Measurements from ENCODE around the gene POLR3C. TPM values are rescaled to one million over a fixed set of nuclear protein-coding genes. Genes with fewer than 3 reads are reported as not detected.
A peak's percentile ranks its signal among the peaks of the same experiment; 100 is the strongest.

The POLR3C gene
- total and polyA plus RNA-seq, 2 of the 13 experiments (the other 11 are each of a cell fraction or from before 2014, with no cell fraction given) = 15.5 to 24.3 TPM

DNA sequence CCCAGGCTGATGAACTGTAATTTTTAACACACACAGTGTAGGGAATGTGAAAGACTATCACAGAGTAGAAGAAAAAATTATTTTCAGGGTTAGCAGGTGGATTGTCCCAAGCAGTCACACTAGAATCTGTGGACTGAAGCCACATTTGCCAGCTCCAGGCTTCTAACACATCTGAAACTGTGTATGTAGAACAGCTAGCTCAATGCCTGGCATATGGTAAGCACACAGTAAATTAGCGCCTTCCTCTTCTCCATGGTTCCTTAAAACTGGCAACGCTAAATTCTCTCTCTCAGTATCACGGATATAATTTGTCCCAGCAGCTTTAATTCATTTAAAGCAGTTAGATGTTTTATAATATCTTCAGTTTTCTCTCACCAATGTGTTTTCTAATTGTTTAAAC lies 19.0 kb downstream of the POLR3C start:
- in situ Hi-C loops (cut with HindIII; ENCODE audit: extremely low pct_ligation_motif_present, low pct_unique_long_range_greater_than_20kb) = loop anchor here (10.0 kb wide), 1 partner anchor 172 kb away; no protein-coding TSS in a partner anchor
- BruUV-seq (replicated peaks) = no TSS peak
- FAIRE-seq = no peak

GRCh38 chr1:145845144-145845513 lies 21.1 kb downstream of the POLR3C start:
- H3K36me3 ChIP-seq (replicated peaks in 1 of 2; ENCODE audit: control insufficient read depth in 1 of 2, insufficient read depth in 2 of 2, low read length in 2 of 2) = peaks cover 10 to 26% of the 10 kb centered on the region in 2 experiments
- 11% methylated on average over 4 of the region's 4 CpGs for WGBS (ENCODE audit: low lambda C conversion rate)
- in situ Hi-C loops (cut with HindIII; ENCODE audit: extremely low pct_ligation_motif_present, low pct_unique_long_range_greater_than_20kb) (loop anchor here (10.0 kb wide), 1 partner anchor 170 kb away; no protein-coding TSS in a partner anchor), intact Hi-C loops (cut with micrococcal nuclease; ENCODE audit: unreplicated experiment) (loop anchor here (1.0 kb wide), 1 partner anchor 168 kb away; no protein-coding TSS in a partner anchor)
- H3K27ac ChIP-seq (ENCODE audit: extremely low read length, insufficient read depth, low read length) = no peak overlapping the region
- H2AFZ ChIP-seq (ENCODE audit: low read length) = no peak overlapping the region
- ATAC-seq (peak; percentile 44), FAIRE-seq (no peak), DNase-seq (ENCODE audit: low spot score) (no peak)
- BruUV-seq (replicated peaks) = no TSS peak
- ChIA-PET POLR2A (interaction anchor here (0.8 to 4.5 kb wide), 12 partner anchors 10 to 113 kb away, joined by 3 to 44 read pairs (median 4); partner anchors contain the start of genes LIX1L, PIAS3, POLR3C and RBM8A), CTCF (ENCODE audit: low intra/inter-chr PET ratio, low total read pairs) (interaction anchor here (0.6 to 2.5 kb wide), 2 partner anchors 65 to 168 kb away, joined by 4 to 14 read pairs; partner anchors contain the start of gene ITGA10)
- peak overlapping the region; percentile 55 to 78 (median 66) for H3K4me3 ChIP-seq (replicated peaks in 1 of 3; ENCODE audit: insufficient read depth in 1 of 3, low read depth in 2 of 3, low read length in 3 of 3)
- H3K9ac ChIP-seq (ENCODE audit: insufficient read depth, low read depth, low read length) = peak overlapping the region; percentile 68; the same call in 1 of the 2 replicates
- no peaks in the 10 kb centered on the region for H4K20me1 ChIP-seq (ENCODE audit: insufficient read depth, low read length)
- H3K9me3 ChIP-seq (ENCODE audit: low read length) = no peaks in the 10 kb centered on the region
- no peaks in the 10 kb centered on the region for H3K79me2 ChIP-seq (ENCODE audit: insufficient read depth, low read length)
- H3K4me2 ChIP-seq (ENCODE audit: low read depth, low read length) = peak overlapping the region; percentile 95
- TF ChIP-seq, protein P1, sequence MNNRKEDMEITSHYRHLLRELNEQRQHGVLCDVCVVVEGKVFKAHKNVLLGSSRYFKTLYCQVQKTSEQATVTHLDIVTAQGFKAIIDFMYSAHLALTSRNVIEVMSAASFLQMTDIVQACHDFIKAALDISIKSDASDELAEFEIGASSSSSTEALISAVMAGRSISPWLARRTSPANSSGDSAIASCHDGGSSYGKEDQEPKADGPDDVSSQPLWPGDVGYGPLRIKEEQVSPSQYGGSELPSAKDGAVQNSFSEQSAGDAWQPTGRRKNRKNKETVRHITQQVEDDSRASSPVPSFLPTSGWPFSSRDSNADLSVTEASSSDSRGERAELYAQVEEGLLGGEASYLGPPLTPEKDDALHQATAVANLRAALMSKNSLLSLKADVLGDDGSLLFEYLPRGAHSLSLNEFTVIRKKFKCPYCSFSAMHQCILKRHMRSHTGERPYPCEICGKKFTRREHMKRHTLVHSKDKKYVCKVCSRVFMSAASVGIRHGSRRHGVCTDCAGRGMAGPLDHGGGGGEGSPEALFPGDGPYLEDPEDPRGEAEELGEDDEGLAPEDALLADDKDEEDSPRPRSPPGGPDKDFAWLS (CRISPR knock-in tag; IDR thresholded peaks at IDR 0.05; ENCODE audit: borderline replicate concordance) = 0 out of 2 replicates have a peak, but pooled peaks have one; percentile 11
- no peak for TF ChIP-seq ZNF264 (CRISPR knock-in tag; IDR thresholded peaks at IDR 0.05)
- TF ChIP-seq POLR2G (IDR thresholded peaks at IDR 0.05; ENCODE audit: low read depth, low read length) = peak; percentile 22; the same call in 1 of the 2 replicates
- 0 out of 2 replicates have a peak, but pooled peaks have one; percentile 18 for TF ChIP-seq ZSCAN29 (CRISPR knock-in tag; conservative IDR thresholded peaks at IDR 0.05)
- TF ChIP-seq ZNF616 (CRISPR knock-in tag; IDR thresholded peaks at IDR 0.05; ENCODE audit: low read depth) = no peak
- no peak for TF ChIP-seq NCOA2 (CRISPR knock-in tag; IDR thresholded peaks at IDR 0.05)
- no peak for TF ChIP-seq REST (IDR thresholded peaks at IDR 0.05; ENCODE audit: borderline replicate concordance in 1 of 2, low read depth in 1 of 2, low read length in 2 of 2)
- no peaks in the 10 kb centered on the region for H3K27me3 ChIP-seq (ENCODE audit: control insufficient read depth in 1 of 2, insufficient read depth in 2 of 2, low read length in 2 of 2)
- peaks cover 12% of the 10 kb centered on the region for H3K4me1 ChIP-seq (ENCODE audit: insufficient read depth, low read length)

More for the DNA sequence above, 19.0 kb downstream of the POLR3C start:
- Histone ChIP-seq H3K4me2 (ENCODE audit: low read depth, low read length) (no peak overlapping the region), H3K27me3 (ENCODE audit: control insufficient read depth in 1 of 2, insufficient read depth in 2 of 2, low read length in 2 of 2) (no peaks in the 10 kb centered on the region), H3K9me3 (ENCODE audit: low read length) (no peaks in the 10 kb centered on the region), H3K27ac (ENCODE audit: extremely low read length, insufficient read depth, low read length) (no peak overlapping the region), H3K36me3 (replicated peaks in 1 of 2; ENCODE audit: control insufficient read depth in 1 of 2, insufficient read depth in 2 of 2, low read length in 2 of 2) (peaks cover 15 to 39% of the 10 kb centered on the region in 2 experiments), H3K4me3 (replicated peaks in 1 of 3; ENCODE audit: insufficient read depth in 1 of 3, low read depth in 2 of 3, low read length in 3 of 3) (no peak overlapping the region), H3K4me1 (ENCODE audit: insufficient read depth, low read length) (peaks cover 12% of the 10 kb centered on the region), H3K9ac (ENCODE audit: insufficient read depth, low read depth, low read length) (no peak overlapping the region), H2AFZ (ENCODE audit: low read length) (no peak overlapping the region), H4K20me1 (ENCODE audit: insufficient read depth, low read length) (no peaks in the 10 kb centered on the region), H3K79me2 (ENCODE audit: insufficient read depth, low read length) (no peaks in the 10 kb centered on the region)
- 100% methylated on average over 3 of the region's 3 CpGs for WGBS (ENCODE audit: low lambda C conversion rate)
- ATAC-seq (no peak), DNase-seq (ENCODE audit: low spot score) (no peak)
- TF ChIP-seq SAFB2 (CRISPR knock-in tag; IDR thresholded peaks at IDR 0.05; ENCODE audit: borderline replicate concordance, low read depth) (no peak), ZNF619 (CRISPR knock-in tag; IDR thresholded peaks at IDR 0.05) (no peak), SYNCRIP (IDR thresholded peaks at IDR 0.05; ENCODE audit: insufficient read depth, low read depth, low read length) (no peak), ZSCAN9 (CRISPR knock-in tag; IDR thresholded peaks at IDR 0.05; ENCODE audit: borderline replicate concordance) (no peak)
- POLR2A ChIA-PET = interaction anchor here (0.9 to 2.8 kb wide), 3 partner anchors 16 to 43 kb away, joined by 3 to 10 read pairs (median 6); partner anchors contain the start of genes PIAS3, POLR3C and RNF115
- CTCF ChIA-PET (ENCODE audit: low intra/inter-chr PET ratio, low total read pairs) = no interaction called here
- intact Hi-C loops (cut with micrococcal nuclease; ENCODE audit: unreplicated experiment) = no loop called here
